SK-N-SH (cell line): ENCODE measurements around the gene MINDY3. TPM values are rescaled to one million over a fixed set of nuclear protein-coding genes. Genes with fewer than 3 reads are reported as not detected.

Experiments
- CTCF ChIA-PET: fragments of 300-600, 350-600 bp; formaldehyde crosslinking; extraction: SDS; loops from one replicate; lab custom pipeline; 2021; lab: Yijun Ruan, JAX
- POLR2A ChIA-PET: fragments of 350-600 bp; sonication (Branson Sonifier 250); formaldehyde crosslinking; extraction: SDS; loops from one replicate; lab custom pipeline; 2020; ENCODE audit warnings: antibody characterized with exemption, inconsistent platforms; lab: Yijun Ruan, JAX
- DNase-seq: peaks from one replicate; pipeline ENCODE4 v3.0.0; 2012
- H2AFZ ChIP-seq: fragments of 200-600 bp; sonication (generic); 2 replicates; pipeline ENCODE4 v1.8.1; 2016; ENCODE audit warnings: antibody characterized with exemption, mild to moderate bottlenecking, low read depth
- H3F3A ChIP-seq: fragments of 200-600 bp; sonication (generic); replicated peaks from 2 replicates; pipeline ENCODE3; 2016; ENCODE audit warnings: antibody characterized with exemption, mild to moderate bottlenecking; ENCODE audit not compliant: insufficient read depth
- H3K27ac ChIP-seq, 2 experiments: fragments of 200-500 bp in 1 of 2; fragments of 200-600 bp in 1 of 2; sonication (Bioruptor generic) in 1 of 2; sonication (generic), shearing (Covaris generic) in 1 of 2; 2 replicates each; pipeline versions ENCODE4 v1.5.1 to v1.6.1; 2014 to 2016; ENCODE audit warnings: low read depth in 2 of 2, inconsistent platforms in 1 of 2, low read length in 1 of 2, mild to moderate bottlenecking in 1 of 2, mixed read lengths in 1 of 2
- H3K27me3 ChIP-seq: fragments of 200-600 bp; sonication (generic), shearing (Covaris generic); 2 replicates; pipeline ENCODE4 v1.6.1; 2016; ENCODE audit warnings: mixed run types; ENCODE audit not compliant: insufficient read depth
- H3K36me3 ChIP-seq, 2 experiments: fragments of 200-500 bp in 1 of 2; fragments of 200-600 bp in 1 of 2; sonication (Bioruptor generic) in 1 of 2; sonication (generic) in 1 of 2; replicated peaks in 1 of 2; 2 replicates each; pipeline versions ENCODE3 to v1.5.1; 2014 to 2016; ENCODE audit warnings: low read length in 1 of 2, mild to moderate bottlenecking in 1 of 2; ENCODE audit not compliant: insufficient read depth in 2 of 2, control insufficient read depth in 1 of 2
- H3K4me1 ChIP-seq, 2 experiments: fragments of 200-500 bp in 1 of 2; fragments of 200-600 bp in 1 of 2; sonication (Bioruptor generic) in 1 of 2; sonication (generic), shearing (Covaris generic) in 1 of 2; 2 replicates each; pipeline versions ENCODE4 v1.5.1 to v1.6.1; 2014 to 2016; ENCODE audit warnings: low read depth in 1 of 2, low read length in 1 of 2, mixed run types in 1 of 2; ENCODE audit not compliant: insufficient read depth in 2 of 2, control insufficient read depth in 1 of 2
- H3K4me2 ChIP-seq: fragments of 200-600 bp; sonication (generic), shearing (Covaris generic); 2 replicates; pipeline ENCODE4 v1.6.1; 2017; ENCODE audit warnings: mixed run types
- H3K4me3 ChIP-seq, 2 experiments: fragments of 200-500 bp in 1 of 2; fragments of 200-600 bp in 1 of 2; sonication (Bioruptor generic) in 1 of 2; sonication (generic), shearing (Covaris generic) in 1 of 2; 2 replicates each; pipeline versions ENCODE4 v1.5.1 to v1.8.1; 2014 to 2016; ENCODE audit warnings: low read depth in 2 of 2, inconsistent platforms in 1 of 2, low read length in 1 of 2, mild to moderate bottlenecking in 1 of 2, mixed read lengths in 1 of 2, moderate library complexity in 1 of 2
- H3K79me2 ChIP-seq: fragments of 200-600 bp; sonication (generic); 2 replicates; pipeline ENCODE4 v1.8.1; 2017; ENCODE audit warnings: mild to moderate bottlenecking; ENCODE audit not compliant: insufficient read depth
- H3K9ac ChIP-seq: fragments of 200-600 bp; sonication (generic); 2 replicates; pipeline ENCODE4 v1.6.1; 2017; ENCODE audit warnings: mixed run types
- H3K9me2 ChIP-seq: fragments of 200-600 bp; sonication (generic); 2 replicates; pipeline ENCODE4 v1.6.1; 2017; ENCODE audit warnings: mixed run types
- H3K9me3 ChIP-seq: fragments of 200-600 bp; sonication (generic); 2 replicates; pipeline ENCODE4 v1.6.1; 2017; ENCODE audit warnings: mixed run types, mild to moderate bottlenecking, moderate library complexity
- H4K20me1 ChIP-seq: fragments of 200-600 bp; sonication (generic); 2 replicates; pipeline ENCODE4 v1.6.1; 2017; ENCODE audit warnings: mild to moderate bottlenecking, mixed run types; ENCODE audit not compliant: insufficient read depth
- CHD2 ChIP-seq: fragments of 150-350 bp; IDR thresholded peaks from 2 replicates; pipeline ENCODE4 v1.6.1; 2018; ENCODE audit warnings: low read length; ENCODE audit not compliant: partially characterized antibody
- ELF1 ChIP-seq: IDR thresholded peaks from 2 replicates; pipeline ENCODE4 v1.4.0; 2012
- EP300 ChIP-seq, 2 experiments: IDR thresholded peaks; 2 replicates each; pipeline versions ENCODE4 v1.4.0 to v1.6.1; 2012; ENCODE audit warnings: borderline replicate concordance in 1 of 2, low read depth in 1 of 2, low read length in 1 of 2
- EZH2phosphoT487 ChIP-seq: fragments of 200-600 bp; sonication (generic); IDR thresholded peaks from 2 replicates; pipeline ENCODE4 v1.6.1; 2017; ENCODE audit warnings: low read depth, mixed run types, mild to moderate bottlenecking, antibody characterized with exemption, moderate library complexity, borderline replicate concordance
- FOSL2 ChIP-seq: IDR thresholded peaks from 2 replicates; pipeline ENCODE4 v1.4.0; 2012; ENCODE audit warnings: low read depth, mild to moderate bottlenecking, moderate library complexity, borderline replicate concordance
- FOXJ3 ChIP-seq: sonication (generic); formaldehyde crosslinking; IDR thresholded peaks from 2 replicates; pipeline ENCODE4 v1.5.1; 2020; ENCODE audit warnings: mild to moderate bottlenecking, missing genetic modification reagents
- FOXM1 ChIP-seq: IDR thresholded peaks from 2 replicates; pipeline ENCODE4 v1.4.0; 2012; ENCODE audit warnings: low read depth, mild to moderate bottlenecking
- GATA2 ChIP-seq: sonication (generic); formaldehyde crosslinking; IDR thresholded peaks from 2 replicates; pipeline ENCODE4 v1.5.0; 2020; ENCODE audit warnings: mild to moderate bottlenecking, missing genetic modification reagents
- IRF3 ChIP-seq: fragments of 150-350 bp; IDR thresholded peaks from 2 replicates; pipeline ENCODE4 v1.6.1; 2016; ENCODE audit warnings: mild to moderate bottlenecking, low read depth, low read length
- JUND ChIP-seq: IDR thresholded peaks from 2 replicates; pipeline ENCODE4 v1.4.0; 2012
- MAX ChIP-seq: IDR thresholded peaks from 2 replicates; pipeline ENCODE4 v1.4.0; 2012; ENCODE audit warnings: low read depth
- MEF2A ChIP-seq: IDR thresholded peaks from 2 replicates; pipeline ENCODE4 v1.4.0; 2012; ENCODE audit warnings: low read depth, borderline replicate concordance
- MXI1 ChIP-seq: IDR thresholded peaks from 2 replicates; pipeline ENCODE4 v1.6.1; 2012; ENCODE audit warnings: mild to moderate bottlenecking, low read depth, low read length, improper control_type of control experiment
- PBX3 ChIP-seq: IDR thresholded peaks from 2 replicates; pipeline ENCODE4; 2012
- POLR2AphosphoS5 ChIP-seq: IDR thresholded peaks from 2 replicates; pipeline ENCODE4 v1.6.1; 2012; ENCODE audit warnings: low read depth, low read length
- RAD21 ChIP-seq: IDR thresholded peaks from 2 replicates; pipeline ENCODE4 v1.6.1; 2012; ENCODE audit warnings: mild to moderate bottlenecking, low read length
- RFX5 ChIP-seq: IDR thresholded peaks from 2 replicates; pipeline ENCODE4 v1.6.1; 2012; ENCODE audit warnings: mild to moderate bottlenecking, improper control_type of control experiment, low read length
- SIN3A ChIP-seq: IDR thresholded peaks from 2 replicates; pipeline ENCODE4 v1.6.1; 2012; ENCODE audit warnings: low read depth, mild to moderate bottlenecking, low read length, moderate library complexity, borderline replicate concordance
- SMC3 ChIP-seq: IDR thresholded peaks from 2 replicates; pipeline ENCODE4 v1.6.1; 2012; ENCODE audit warnings: low read depth, low read length, improper control_type of control experiment
- TAF1 ChIP-seq: IDR thresholded peaks from 2 replicates; pipeline ENCODE4 v1.6.1; 2012; ENCODE audit warnings: low read depth, mild to moderate bottlenecking, low read length, moderate library complexity, borderline replicate concordance
- ZBTB33 ChIP-seq: IDR thresholded peaks from 2 replicates; pipeline ENCODE4 v1.4.0; 2012; ENCODE audit warnings: low read depth, borderline replicate concordance
- WGBS: methylation state at CpG from one replicate; pipeline ENCODE4 v1.1.6; 2017; ENCODE audit warnings: low lambda C conversion rate; 5-methylcytosine and 5-hydroxymethylcytosine counted together
- polyA plus RNA-seq, 3 experiments: library from polyadenylated mRNA; depleted of rRNA; stranded (reverse); fragments of >200 nt; gene quantifications; 2 replicates each; pipeline ENCODE4 v1.2.3, GENCODE V29; 2012

The MINDY3 gene
- polyA plus RNA-seq, 1 of the 3 experiments (the other 2 are of a cell fraction): 9.5 TPM

GRCh38 chr10:15853800-15854199, 6.5 kb downstream of the MINDY3 start:
- no peak overlapping the region for H3K27ac ChIP-seq
- CTCF ChIA-PET: no interaction called here

GRCh38 chr10:15852111-15852557, 8.2 kb downstream of the MINDY3 start:
- no peak overlapping the region for H3K4me2 ChIP-seq
- TF ChIP-seq MEF2A (no peak), SMC3 (no peak), EP300 (IDR thresholded peaks at IDR 0.05; ENCODE audit: borderline replicate concordance in 1 of 2, low read depth in 1 of 2, low read length in 1 of 2) (no peak), ZBTB33 (no peak), JUND (no peak), MAX (no peak), ELF1 (no peak), PBX3 (no peak), TAF1 (no peak), FOXM1 (no peak), GATA2 (CRISPR knock-in tag) (no peak), MXI1 (no peak), RFX5 (no peak), FOSL2 (no peak), SIN3A (no peak), FOXJ3 (no peak), POLR2AphosphoS5 (no peak), RAD21 (no peak), EZH2phosphoT487 (no peak), CHD2 (no peak)
- no peaks in the 10 kb centered on the region for H3K9me3 ChIP-seq
- ChIA-PET CTCF (no interaction called here), POLR2A (no interaction called here)
- H3F3A ChIP-seq: peaks cover 5% of the 10 kb centered on the region
- H3K4me3 ChIP-seq: no peak overlapping the region
- H3K27me3 ChIP-seq: no peaks in the 10 kb centered on the region
- H3K4me1 ChIP-seq: peaks cover 5 to 8% of the 10 kb centered on the region in 2 experiments; a peak in 2 of 4 replicates
- H3K9ac ChIP-seq: no peak overlapping the region
- H3K79me2 ChIP-seq: peaks cover 60% of the 10 kb centered on the region
- H3K9me2 ChIP-seq: no peaks in the 10 kb centered on the region
- peaks cover under 1 to 8% of the 10 kb centered on the region in 2 experiments for H3K36me3 ChIP-seq
- H3K27ac ChIP-seq: no peak overlapping the region
- DNase-seq: no peak
- WGBS: 95% methylated on average over 2 of the region's 2 CpGs
- peaks cover 9% of the 10 kb centered on the region for H4K20me1 ChIP-seq
- H2AFZ ChIP-seq: no peak overlapping the region

More at GRCh38 chr10:15853800-15854199, 6.5 kb downstream of the MINDY3 start:
- no peaks in the 10 kb centered on the region for H3K9me3 ChIP-seq
- no peaks in the 10 kb centered on the region for H3K27me3 ChIP-seq
- no peak for DNase-seq
- TF ChIP-seq IRF3: no peak
- TF ChIP-seq, all 33 proteins: peak for 0
- WGBS: 79% methylated on average over 4 of the region's 4 CpGs
- POLR2A ChIA-PET: no interaction called here
- H2AFZ ChIP-seq: no peak overlapping the region
- no peak overlapping the region for H3K4me3 ChIP-seq
- H3K9ac ChIP-seq: no peak overlapping the region
- no peak overlapping the region for H3K4me2 ChIP-seq
- peaks cover 9% of the 10 kb centered on the region for H4K20me1 ChIP-seq
- H3K79me2 ChIP-seq: peaks cover 74% of the 10 kb centered on the region
- H3K4me1 ChIP-seq: peaks cover 5 to 13% of the 10 kb centered on the region in 2 experiments; a peak in 3 of 4 replicates
- H3K36me3 ChIP-seq: peaks cover 0 to 6% of the 10 kb centered on the region in 2 experiments
- no peaks in the 10 kb centered on the region for H3K9me2 ChIP-seq
- peaks cover 5% of the 10 kb centered on the region for H3F3A ChIP-seq
